Measurements from ENCODE around the gene TADA2A.
A peak's percentile ranks its signal among the peaks of the same experiment; 100 is the strongest.

Gene TADA2A

GRCh38 chr17:37406635-37407461 lies at the start of gene TADA2A, which contains the start of gene ACACA:
Gene TADA2A, plus strand, starts transcription at chr17:37406886. Its CDS starts 4,480 bp downstream, at chr17:37411366.
Gene ACACA, minus strand, starts transcription at chr17:37406836. Its CDS starts 537 bp downstream, at chr17:37406299.
- peak; percentile 70 to 78 for DNase-seq

DNA sequence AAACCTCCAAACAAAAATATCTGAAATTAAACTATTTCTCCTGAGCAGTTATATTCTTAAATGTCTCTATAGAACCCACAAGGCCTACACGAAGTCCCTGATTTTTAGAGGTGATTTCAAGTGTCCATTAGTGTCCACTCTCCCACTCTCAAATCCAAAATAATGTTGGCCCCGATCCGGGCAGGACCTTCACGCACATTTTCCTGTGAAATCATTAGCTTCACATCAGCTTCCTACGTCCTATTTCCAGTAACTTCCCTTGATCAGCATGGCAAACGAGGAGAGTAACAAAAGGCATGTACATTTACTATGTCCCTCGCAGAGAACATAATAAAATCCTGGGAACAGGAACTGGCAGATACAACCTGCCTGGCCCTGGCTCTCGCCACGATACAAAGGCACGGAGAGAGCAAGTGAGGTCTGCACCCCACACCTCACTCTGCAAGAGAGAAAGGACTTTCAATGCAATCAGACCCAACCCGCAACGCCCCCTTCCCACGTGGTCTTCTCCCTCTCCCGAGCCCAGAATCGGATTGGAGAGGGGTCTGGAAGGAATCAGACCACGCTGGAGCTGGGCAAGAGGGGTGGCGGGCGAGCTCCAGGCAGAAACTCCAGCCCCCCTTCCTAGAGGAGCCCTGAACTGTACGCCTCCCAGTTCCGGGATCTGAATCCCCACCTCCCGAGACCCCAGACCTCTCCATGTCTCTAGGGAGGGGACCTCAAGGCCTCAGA lies 48.4 kb upstream of the TADA2A start:
- peak in 1 of 2 donors; percentile 29 for DNase-seq

- DNase-seq = peak; percentile 95
These were observed 47.6 kb upstream of the TADA2A start for GRCh38 chr17:37358830-37359681.

DNA sequence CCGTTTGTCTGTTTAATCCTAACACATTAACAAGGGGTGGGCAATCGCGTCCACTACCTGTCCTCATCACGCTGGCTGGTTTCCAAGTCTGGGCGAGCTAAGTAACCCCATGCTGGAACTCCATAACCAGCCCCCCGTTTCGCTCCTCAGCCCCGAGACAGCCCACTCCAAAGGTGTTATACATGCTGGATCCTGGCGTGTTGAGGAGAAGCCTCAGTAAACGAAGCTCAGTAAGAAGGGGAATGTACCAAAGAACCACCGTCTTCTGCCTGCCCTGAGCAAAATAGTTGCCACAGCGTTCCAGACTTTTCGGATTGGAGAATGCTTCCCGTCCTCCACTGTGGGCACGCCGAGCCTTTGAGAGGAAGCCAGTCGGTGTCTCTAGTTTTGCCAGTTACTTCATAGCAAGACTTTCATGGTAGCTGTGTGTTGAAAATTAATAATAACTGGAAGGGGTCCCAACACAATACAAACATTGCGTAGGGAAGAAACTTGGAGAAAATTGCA lies 47.0 kb upstream of the TADA2A start:
- DNase-seq = no peak

- no peak for DNase-seq
These were observed 46.1 kb upstream of the TADA2A start for GRCh38 chr17:37360632-37361031.

DNA sequence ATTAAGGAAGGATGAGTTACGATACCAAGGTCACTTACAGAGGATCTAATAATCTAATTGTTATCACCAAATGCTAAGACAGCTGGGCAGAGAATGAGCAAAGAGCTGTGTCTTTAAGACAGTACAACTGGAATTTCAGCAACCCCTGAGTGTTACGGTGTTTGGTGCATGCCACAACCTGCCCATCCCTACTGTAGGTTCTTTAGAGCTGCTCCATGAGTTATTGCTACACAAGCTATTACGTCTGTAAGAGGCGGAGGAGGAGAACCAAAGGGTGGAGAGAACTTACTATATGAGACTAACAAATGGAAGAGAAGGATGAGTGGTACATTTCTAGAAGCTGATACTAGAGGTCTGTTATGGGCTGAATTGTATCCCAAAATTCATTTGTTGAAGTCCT lies 45.1 kb upstream of the TADA2A start:
- DNase-seq = no peak

GRCh38 chr17:37365589-37365988 lies 41.1 kb upstream of the TADA2A start:
- no peak for DNase-seq

DNA sequence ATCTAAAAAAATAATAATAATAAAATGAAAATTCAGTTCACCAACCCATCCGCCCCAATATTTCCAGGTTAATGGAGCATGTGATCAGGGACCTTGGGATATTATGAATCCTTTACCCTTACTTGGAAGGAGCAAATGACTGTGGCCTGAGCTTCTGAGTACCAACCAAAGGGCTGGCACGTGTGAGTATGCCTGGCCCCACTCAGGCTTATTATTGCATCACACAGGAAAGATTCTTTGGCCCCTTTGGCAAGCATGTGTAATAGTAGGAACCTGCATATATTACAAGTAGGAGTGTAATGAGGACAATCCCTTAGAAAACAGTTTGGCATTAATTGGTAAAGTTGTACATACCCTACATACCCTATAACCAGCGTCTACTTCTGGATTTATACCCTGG lies 38.1 kb upstream of the TADA2A start:
- DNase-seq = no peak

DNA sequence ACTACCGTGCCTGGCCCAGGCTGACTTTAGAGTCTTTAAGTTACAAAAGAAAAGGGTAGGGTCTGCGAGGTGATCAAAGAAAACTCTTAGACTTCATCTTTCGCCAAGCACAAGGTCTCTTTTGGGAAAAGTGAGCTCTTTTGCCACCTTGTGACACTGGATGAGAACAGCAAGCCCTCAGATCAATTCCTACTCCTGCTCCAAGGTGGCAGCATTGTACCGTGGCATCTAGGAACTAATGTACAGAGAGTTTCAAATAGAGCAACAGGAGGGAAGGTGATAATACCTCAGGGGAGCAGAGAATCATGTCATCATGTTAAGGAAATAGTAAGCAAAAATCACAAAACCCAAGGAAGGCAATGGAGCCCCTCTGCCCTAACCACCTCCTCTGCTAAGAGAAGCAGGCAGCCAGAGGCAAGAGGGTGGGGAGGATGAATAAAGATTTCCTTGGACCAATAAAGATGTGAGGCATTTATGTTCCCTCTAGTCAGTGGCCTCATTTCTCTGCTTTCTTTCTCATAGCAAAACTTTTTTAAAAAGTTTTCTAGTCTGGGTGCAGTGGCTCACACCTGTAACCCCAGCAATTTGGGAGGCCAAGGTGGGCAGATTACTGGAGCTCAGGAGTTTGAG lies 33.0 kb upstream of the TADA2A start:
- peak; percentile 71 to 76 for DNase-seq

- no peak for DNase-seq
These were observed 31.0 kb upstream of the TADA2A start, which contains the start of gene C17orf78 for GRCh38 chr17:37375706-37376105. Gene C17orf78, plus strand, starts transcription at chr17:37375985. Its CDS starts 108 bp downstream, at chr17:37376093.

- DNase-seq = no peak
These were observed 24.6 kb upstream of the TADA2A start for GRCh38 chr17:37382056-37382455.

- no peak for DNase-seq
These were observed 22.0 kb upstream of the TADA2A start for GRCh38 chr17:37384560-37385149.

DNA sequence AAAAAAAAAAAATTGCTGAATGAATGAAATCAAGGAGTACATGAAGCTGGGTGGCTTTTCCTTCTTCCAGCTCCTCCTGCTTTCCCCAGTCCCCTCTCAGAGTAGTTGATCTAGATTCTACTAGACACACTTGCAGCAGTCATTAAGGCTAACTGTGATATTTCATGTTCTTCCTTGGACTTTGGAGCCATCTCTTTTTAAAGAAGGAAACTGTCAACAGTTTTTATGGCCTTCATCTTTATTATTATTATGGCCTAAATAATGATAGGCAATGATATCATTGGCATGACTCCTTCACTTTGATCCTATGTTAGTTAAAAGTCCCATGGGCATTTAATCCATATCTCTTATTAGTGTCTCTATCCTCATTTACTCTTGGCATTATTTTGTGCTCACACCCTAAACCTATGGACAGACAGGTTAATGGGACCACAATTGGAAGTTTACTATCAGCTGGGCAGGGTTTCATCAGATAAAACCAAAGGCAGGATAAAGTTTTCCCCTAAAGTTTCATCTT lies 21.2 kb upstream of the TADA2A start:
- DNase-seq = no peak

DNA sequence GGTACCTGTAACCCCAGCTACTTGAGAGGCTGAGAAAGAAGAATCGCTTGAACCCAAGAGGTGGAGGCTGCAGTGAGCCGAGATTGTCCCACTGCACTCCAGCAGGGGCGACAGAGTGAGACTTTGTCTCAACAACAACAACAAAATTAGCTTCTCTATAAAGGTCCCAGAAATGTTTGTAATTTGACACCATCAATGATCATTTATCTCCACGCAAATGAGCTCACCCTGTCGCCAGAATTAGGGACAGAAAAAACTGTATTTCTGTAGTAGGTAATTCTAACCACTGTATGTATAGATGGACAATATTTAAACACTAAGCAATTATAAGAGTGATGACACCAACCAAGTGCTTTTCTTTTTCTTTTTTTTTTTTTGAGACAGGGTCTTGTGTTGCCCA lies 20.2 kb upstream of the TADA2A start:
- DNase-seq = no peak

GRCh38 chr17:37388266-37388665 lies 18.4 kb upstream of the TADA2A start:
- no peak for DNase-seq

- no peak for DNase-seq
These were observed 17.5 kb upstream of the TADA2A start for GRCh38 chr17:37389160-37389559.

DNA sequence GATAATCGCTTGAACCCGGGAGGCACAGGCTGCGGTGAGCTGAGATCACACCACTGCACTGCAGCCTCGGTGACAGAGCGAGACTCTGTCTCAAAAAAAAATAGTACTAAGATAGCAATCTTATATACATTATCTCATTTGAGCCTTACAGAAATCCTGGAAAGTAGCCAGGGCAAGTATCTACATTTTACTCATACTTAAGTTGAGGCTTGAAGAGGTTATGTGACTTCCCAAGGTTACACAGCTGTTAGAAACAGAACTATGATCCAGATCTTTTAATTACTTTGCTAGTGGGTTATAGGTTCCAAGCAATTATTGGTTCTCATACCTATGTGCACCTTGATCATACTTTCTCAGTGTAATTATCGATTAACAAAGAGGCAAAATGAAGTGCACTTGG lies 15.5 kb upstream of the TADA2A start:
- DNase-seq = no peak

DNA sequence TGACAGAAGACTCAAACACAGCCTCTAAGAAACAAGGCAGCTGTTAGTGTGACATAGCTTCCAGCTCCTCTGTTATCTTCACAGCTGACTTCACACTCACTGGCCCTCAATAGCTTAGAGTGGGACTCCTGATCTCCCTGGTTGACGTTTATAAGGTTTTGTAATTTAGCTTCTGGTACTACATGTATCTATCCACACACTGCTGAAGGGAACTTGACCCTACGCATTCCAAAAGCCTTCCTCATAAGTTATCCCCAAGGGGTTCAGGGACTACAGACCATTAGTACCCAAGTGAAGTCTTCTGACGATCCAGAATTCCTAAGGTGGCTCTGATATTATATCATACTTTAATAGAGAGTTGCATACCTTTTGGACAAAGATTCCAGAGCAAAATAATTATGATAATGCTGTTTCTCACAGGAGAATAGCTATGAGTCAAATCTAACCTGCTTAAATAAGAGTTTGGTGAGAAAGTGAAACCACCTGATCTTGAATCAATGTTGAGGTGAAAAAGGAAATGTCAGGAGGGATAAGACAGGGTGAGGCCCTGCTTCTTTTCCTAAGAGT lies 14.6 kb upstream of the TADA2A start:
- DNase-seq = no peak

GRCh38 chr17:37393352-37393751 lies 13.3 kb upstream of the TADA2A start:
- no peak for DNase-seq

- DNase-seq = no peak
These were observed 7.4 kb upstream of the TADA2A start for GRCh38 chr17:37399265-37399803.

DNA sequence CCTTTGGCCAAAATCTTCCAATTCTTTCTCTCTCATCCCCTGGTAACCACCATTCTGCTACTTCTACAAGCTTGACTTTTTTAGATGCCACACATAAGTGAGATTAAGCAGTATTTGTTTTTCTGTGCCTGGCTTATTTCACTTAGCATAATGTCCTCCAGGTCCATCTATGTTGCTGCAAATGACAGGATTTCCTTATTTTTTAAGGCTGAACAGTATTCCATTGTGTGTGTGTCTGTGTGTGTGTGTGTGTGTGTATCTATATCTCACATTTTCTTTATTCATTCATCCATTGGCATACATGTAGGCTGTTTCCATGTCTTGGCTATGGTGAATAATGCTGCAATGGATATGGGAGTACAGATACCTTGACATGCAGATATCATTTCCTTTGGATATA lies 6.2 kb upstream of the TADA2A start:
- DNase-seq = no peak
